Epithelial cell of proximal tubule (primary cell): ENCODE measurements around the gene NKD2. TPM values are rescaled to one million over a fixed set of nuclear protein-coding genes. Genes with fewer than 3 reads are reported as not detected.
"Not testable (repeated sequence)": the region's sequence is repeated elsewhere in the genome, so short reads cannot be mapped to it uniquely, and the experiment has no call there.

Source experiments
- DNase-seq: peaks from one replicate; pipeline ENCODE4 v3.0.0-alpha.2; 2011; ENCODE audit warnings: low read depth
- H3K4me3 ChIP-seq: 2 replicates; pipeline ENCODE4 v1.5.1; 2011; ENCODE audit warnings: low read depth, mild to moderate bottlenecking, low read length
- total RNA-seq: library from RNA; depleted of rRNA; stranded (reverse); fragments of >200 nt; gene quantifications from 2 replicates; pipeline ENCODE4 v1.2.3, GENCODE V29; 2015
- TF ChIP-seq, protein P1 (sequence below): conservative IDR thresholded peaks from 2 replicates; pipeline ENCODE4 v1.5.1; 2012; ENCODE audit warnings: low read depth, mild to moderate bottlenecking, low read length

NKD2 gene
- total RNA-seq, 1 donor from 2014 or later: not detected

- TF ChIP-seq, protein P1, sequence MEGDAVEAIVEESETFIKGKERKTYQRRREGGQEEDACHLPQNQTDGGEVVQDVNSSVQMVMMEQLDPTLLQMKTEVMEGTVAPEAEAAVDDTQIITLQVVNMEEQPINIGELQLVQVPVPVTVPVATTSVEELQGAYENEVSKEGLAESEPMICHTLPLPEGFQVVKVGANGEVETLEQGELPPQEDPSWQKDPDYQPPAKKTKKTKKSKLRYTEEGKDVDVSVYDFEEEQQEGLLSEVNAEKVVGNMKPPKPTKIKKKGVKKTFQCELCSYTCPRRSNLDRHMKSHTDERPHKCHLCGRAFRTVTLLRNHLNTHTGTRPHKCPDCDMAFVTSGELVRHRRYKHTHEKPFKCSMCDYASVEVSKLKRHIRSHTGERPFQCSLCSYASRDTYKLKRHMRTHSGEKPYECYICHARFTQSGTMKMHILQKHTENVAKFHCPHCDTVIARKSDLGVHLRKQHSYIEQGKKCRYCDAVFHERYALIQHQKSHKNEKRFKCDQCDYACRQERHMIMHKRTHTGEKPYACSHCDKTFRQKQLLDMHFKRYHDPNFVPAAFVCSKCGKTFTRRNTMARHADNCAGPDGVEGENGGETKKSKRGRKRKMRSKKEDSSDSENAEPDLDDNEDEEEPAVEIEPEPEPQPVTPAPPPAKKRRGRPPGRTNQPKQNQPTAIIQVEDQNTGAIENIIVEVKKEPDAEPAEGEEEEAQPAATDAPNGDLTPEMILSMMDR: no peak
- H3K4me3 ChIP-seq: no peak overlapping the region
- DNase-seq: no peak
These were observed 8.5 kb downstream of the NKD2 start for GRCh38 chr5:1017056-1017455.

GRCh38 chr5:1017691-1018455, 9.3 kb downstream of the NKD2 start:
- H3K4me3 ChIP-seq: no peak overlapping the region
- no peak for DNase-seq
- TF ChIP-seq, protein P1: no peak

- H3K4me3 ChIP-seq: no peak overlapping the region
- TF ChIP-seq, protein P1: no peak
- no peak for DNase-seq
These were observed 10.0 kb downstream of the NKD2 start for GRCh38 chr5:1018596-1018995.

GRCh38 chr5:1019001-1019905, 10.7 kb downstream of the NKD2 start:
- TF ChIP-seq, protein P1: no peak
- no peak for DNase-seq

GRCh38 chr5:1020452-1020961, 11.9 kb downstream of the NKD2 start:
- H3K4me3 ChIP-seq: no peak overlapping the region
- DNase-seq: no peak
- TF ChIP-seq, protein P1: no peak

More at GRCh38 chr5:1019001-1019905, 10.7 kb downstream of the NKD2 start:
- no peak overlapping the region for H3K4me3 ChIP-seq

GRCh38 chr5:1021136-1021968, 12.8 kb downstream of the NKD2 start:
- H3K4me3 ChIP-seq: no peak overlapping the region
- TF ChIP-seq, protein P1: no peak
- no peak for DNase-seq

GRCh38 chr5:1021969-1022336, 13.4 kb downstream of the NKD2 start:
- DNase-seq, H3K4me3 ChIP-seq: not testable (repeated sequence)
